GM23338 (cell line): ENCODE results near the gene INPP5A. TPM values are rescaled to one million over a fixed set of nuclear protein-coding genes. Genes with fewer than 3 reads are reported as not detected.

Experiments
- ATAC-seq: fragments of 200-7000 bp; cut with Tn5 transposase; 3 replicates; pipeline ENCODE4 v1.9.1; 2020
- DNase-seq: peaks from one replicate; pipeline ENCODE4 v3.0.0-alpha.2; 2015; ENCODE audit warnings: low spot score
- H2AFZ ChIP-seq: fragments of 200-600 bp; sonication (generic); 2 replicates; pipeline ENCODE4 v1.8.0; 2016; ENCODE audit warnings: antibody characterized with exemption, mild to moderate bottlenecking, moderate library complexity
- H3F3A ChIP-seq: fragments of 200-600 bp; sonication (generic); replicated peaks from 2 replicates; pipeline ENCODE4 v1.8.0; 2017; ENCODE audit warnings: antibody characterized with exemption, mixed run types, low read depth
- H3K27ac ChIP-seq: fragments of 200-600 bp; sonication (generic); 2 replicates; pipeline ENCODE4 v1.6.1; 2016; ENCODE audit warnings: low read depth
- H3K27me3 ChIP-seq: fragments of 200-600 bp; sonication (generic); 2 replicates; pipeline ENCODE4 v1.8.0; 2016; ENCODE audit warnings: mild to moderate bottlenecking, mixed run types, moderate library complexity; ENCODE audit not compliant: insufficient read depth
- H3K36me3 ChIP-seq: fragments of 200-600 bp; sonication (generic); 2 replicates; pipeline ENCODE4 v1.8.0; 2016; ENCODE audit warnings: mild to moderate bottlenecking; ENCODE audit not compliant: insufficient read depth
- H3K4me1 ChIP-seq: fragments of 200-600 bp; sonication (generic); 2 replicates; pipeline ENCODE4 v1.8.0; 2016; ENCODE audit warnings: mild to moderate bottlenecking, moderate library complexity; ENCODE audit not compliant: insufficient read depth
- H3K4me2 ChIP-seq: fragments of 200-600 bp; sonication (generic); 2 replicates; pipeline ENCODE4 v1.7.1; 2017; ENCODE audit warnings: mixed run types
- H3K4me3 ChIP-seq: fragments of 200-600 bp; sonication (generic); 2 replicates; pipeline ENCODE4 v1.6.1; 2016; ENCODE audit warnings: mixed run types
- H3K79me2 ChIP-seq: fragments of 200-600 bp; sonication (generic); replicated peaks from 2 replicates; pipeline ENCODE4 v1.8.0; 2017; ENCODE audit warnings: mild to moderate bottlenecking; ENCODE audit not compliant: insufficient read depth
- H3K9me2 ChIP-seq: fragments of 200-600 bp; sonication (generic); 2 replicates; pipeline ENCODE4 v1.8.0; 2017; ENCODE audit not compliant: insufficient read depth
- H4K20me1 ChIP-seq: fragments of 200-600 bp; sonication (generic); replicated peaks from 2 replicates; pipeline ENCODE4 v1.8.0; 2017; ENCODE audit warnings: mild to moderate bottlenecking; ENCODE audit not compliant: insufficient read depth
- H3K27ac Mint-ChIP-seq: 2 replicates; pipeline ENCODE4 v1.8.0; 2020; ENCODE audit warnings: inconsistent platforms, mild to moderate bottlenecking, moderate library complexity, mixed read lengths
- H3K27me3 Mint-ChIP-seq: 3 replicates; pipeline ENCODE4 v1.8.0; 2022; ENCODE audit warnings: low read depth, mild to moderate bottlenecking, moderate library complexity, mixed read lengths, inconsistent platforms; ENCODE audit not compliant: insufficient read depth, poor library complexity
- H3K36me3 Mint-ChIP-seq: 3 replicates; pipeline ENCODE4 v1.8.0; 2021; ENCODE audit warnings: low read depth, mild to moderate bottlenecking, inconsistent platforms, moderate library complexity, mixed read lengths
- H3K4me1 Mint-ChIP-seq: 3 replicates; pipeline ENCODE4 v1.8.0; 2020; ENCODE audit warnings: mild to moderate bottlenecking, inconsistent platforms, mixed read lengths
- H3K4me3 Mint-ChIP-seq: 3 replicates; pipeline ENCODE4 v1.8.0; 2021; ENCODE audit warnings: moderate library complexity, mild to moderate bottlenecking, inconsistent platforms, mixed read lengths
- H3K9me3 Mint-ChIP-seq: 3 replicates; pipeline ENCODE4 v1.8.0; 2020; ENCODE audit warnings: moderate library complexity, mild to moderate bottlenecking, inconsistent platforms, mixed read lengths
- CREB1 ChIP-seq: fragments of 250-450 bp; sonication (Bioruptor Pico); IDR thresholded peaks from 2 replicates; pipeline ENCODE4 v1.5.0; 2020; ENCODE audit warnings: low read depth, mild to moderate bottlenecking, moderate library complexity
- ETS1 ChIP-seq: IDR thresholded peaks from 2 replicates; pipeline ENCODE4 v1.6.1; 2016; ENCODE audit warnings: antibody characterized with exemption
- EZH2 ChIP-seq: fragments of 200-600 bp; sonication (generic); IDR thresholded peaks from one replicate; pipeline ENCODE4 v1.8.0; 2017; ENCODE audit warnings: antibody characterized with exemption, mild to moderate bottlenecking, low read depth; ENCODE audit not compliant: unreplicated experiment
- EZH2phosphoT487 ChIP-seq: fragments of 200-600 bp; sonication (generic); IDR thresholded peaks from one replicate; pipeline ENCODE4 v1.8.1; 2018; ENCODE audit warnings: antibody characterized with exemption; ENCODE audit not compliant: unreplicated experiment
- JUNB ChIP-seq: IDR thresholded peaks from one replicate; pipeline ENCODE4 v1.6.1; 2016; ENCODE audit warnings: antibody characterized with exemption; ENCODE audit not compliant: unreplicated experiment
- NANOG ChIP-seq: IDR thresholded peaks from 2 replicates; pipeline ENCODE4 v1.6.1; 2016; ENCODE audit warnings: antibody characterized with exemption, borderline replicate concordance
- REST ChIP-seq: IDR thresholded peaks from one replicate; pipeline ENCODE4 v1.6.1; 2018; ENCODE audit warnings: antibody characterized with exemption; ENCODE audit not compliant: unreplicated experiment
- STAT1 ChIP-seq: IDR thresholded peaks from one replicate; pipeline ENCODE4 v1.6.1; 2016; ENCODE audit warnings: antibody characterized with exemption; ENCODE audit not compliant: unreplicated experiment
- ZNF114 ChIP-seq: fragments of 250-450 bp; sonication (Bioruptor Pico); IDR thresholded peaks from 2 replicates; pipeline ENCODE4 v1.5.0; 2020; ENCODE audit warnings: mild to moderate bottlenecking, moderate library complexity
- ZNF331 ChIP-seq: fragments of 250-450 bp; sonication (Bioruptor Pico); IDR thresholded peaks from 2 replicates; pipeline ENCODE4 v1.5.0; 2020; ENCODE audit warnings: low read depth, mild to moderate bottlenecking, moderate library complexity
- polyA plus RNA-seq: library from polyadenylated mRNA; unstranded; fragments of >200 nt; fragmentation: Nextera tagmentation; extraction: Ambion mirVana; gene quantifications from 2 replicates; pipeline ENCODE4 v1.2.1, GENCODE V29; 2016
- total RNA-seq: library from RNA; depleted of rRNA; stranded (reverse); fragments of >200 nt; shearing (Covaris generic); gene quantifications from 2 replicates; pipeline ENCODE4 v1.2.3, GENCODE V29; 2014
- TF ChIP-seq, protein P1 (sequence below): fragments of 250-450 bp; sonication (Bioruptor Pico); IDR thresholded peaks from 2 replicates; pipeline ENCODE4 v1.5.0; 2020; ENCODE audit warnings: mild to moderate bottlenecking, moderate library complexity
- TF ChIP-seq, protein P2 (sequence below), 2 experiments: fragments of 200-600 bp in 1 of 2; sonication (generic) in 1 of 2; conservative IDR thresholded peaks; 2 replicates each; pipeline versions ENCODE4 v1.5.1 to v1.6.1; 2016 to 2017; ENCODE audit warnings: antibody characterized with exemption in 2 of 2, low read depth in 2 of 2, mild to moderate bottlenecking in 2 of 2, moderate library complexity in 1 of 2

The INPP5A gene
- total and polyA plus RNA-seq, 2 experiments from 2014 or later: 5.9 to 40.6 TPM

DNA sequence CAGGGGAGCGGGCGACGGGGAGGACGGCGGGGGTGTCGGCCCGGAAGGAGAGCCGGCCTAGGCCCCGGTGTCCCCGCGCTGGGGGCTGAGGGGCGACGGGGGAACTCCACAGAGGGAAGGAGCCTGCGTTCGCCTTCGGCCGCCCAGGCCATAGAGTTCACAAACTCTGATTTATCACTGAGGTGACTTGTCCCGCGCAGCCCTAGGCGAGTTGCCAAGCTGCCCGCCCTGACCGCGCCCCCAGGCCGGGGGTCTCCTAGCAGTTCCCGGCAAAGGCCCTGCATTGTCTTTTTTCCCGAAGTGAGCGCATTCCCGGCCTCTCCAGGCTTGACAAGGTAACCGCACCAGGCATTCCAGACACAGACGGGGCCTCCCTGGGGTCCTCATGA is 251.2 kb downstream of the INPP5A start:
- no peak overlapping the region for H3K27ac Mint-ChIP-seq
- peak; percentile 3 for ATAC-seq

More for the DNA sequence above, 251.2 kb downstream of the INPP5A start:
- peaks cover 4% of the 10 kb centered on the region for H3K4me1 ChIP-seq
- peak overlapping the region; percentile 58 for H3K4me3 ChIP-seq
- H3K36me3 ChIP-seq: no peaks in the 10 kb centered on the region
- TF ChIP-seq ZNF114 (CRISPR knock-in tag) (no peak), STAT1 (no peak), EZH2 (no peak), REST (no peak), NANOG (no peak), CREB1 (CRISPR knock-in tag) (no peak), EZH2phosphoT487 (no peak), ZNF331 (CRISPR knock-in tag) (no peak), ETS1 (no peak), JUNB (no peak)
- TF ChIP-seq, protein P1, sequence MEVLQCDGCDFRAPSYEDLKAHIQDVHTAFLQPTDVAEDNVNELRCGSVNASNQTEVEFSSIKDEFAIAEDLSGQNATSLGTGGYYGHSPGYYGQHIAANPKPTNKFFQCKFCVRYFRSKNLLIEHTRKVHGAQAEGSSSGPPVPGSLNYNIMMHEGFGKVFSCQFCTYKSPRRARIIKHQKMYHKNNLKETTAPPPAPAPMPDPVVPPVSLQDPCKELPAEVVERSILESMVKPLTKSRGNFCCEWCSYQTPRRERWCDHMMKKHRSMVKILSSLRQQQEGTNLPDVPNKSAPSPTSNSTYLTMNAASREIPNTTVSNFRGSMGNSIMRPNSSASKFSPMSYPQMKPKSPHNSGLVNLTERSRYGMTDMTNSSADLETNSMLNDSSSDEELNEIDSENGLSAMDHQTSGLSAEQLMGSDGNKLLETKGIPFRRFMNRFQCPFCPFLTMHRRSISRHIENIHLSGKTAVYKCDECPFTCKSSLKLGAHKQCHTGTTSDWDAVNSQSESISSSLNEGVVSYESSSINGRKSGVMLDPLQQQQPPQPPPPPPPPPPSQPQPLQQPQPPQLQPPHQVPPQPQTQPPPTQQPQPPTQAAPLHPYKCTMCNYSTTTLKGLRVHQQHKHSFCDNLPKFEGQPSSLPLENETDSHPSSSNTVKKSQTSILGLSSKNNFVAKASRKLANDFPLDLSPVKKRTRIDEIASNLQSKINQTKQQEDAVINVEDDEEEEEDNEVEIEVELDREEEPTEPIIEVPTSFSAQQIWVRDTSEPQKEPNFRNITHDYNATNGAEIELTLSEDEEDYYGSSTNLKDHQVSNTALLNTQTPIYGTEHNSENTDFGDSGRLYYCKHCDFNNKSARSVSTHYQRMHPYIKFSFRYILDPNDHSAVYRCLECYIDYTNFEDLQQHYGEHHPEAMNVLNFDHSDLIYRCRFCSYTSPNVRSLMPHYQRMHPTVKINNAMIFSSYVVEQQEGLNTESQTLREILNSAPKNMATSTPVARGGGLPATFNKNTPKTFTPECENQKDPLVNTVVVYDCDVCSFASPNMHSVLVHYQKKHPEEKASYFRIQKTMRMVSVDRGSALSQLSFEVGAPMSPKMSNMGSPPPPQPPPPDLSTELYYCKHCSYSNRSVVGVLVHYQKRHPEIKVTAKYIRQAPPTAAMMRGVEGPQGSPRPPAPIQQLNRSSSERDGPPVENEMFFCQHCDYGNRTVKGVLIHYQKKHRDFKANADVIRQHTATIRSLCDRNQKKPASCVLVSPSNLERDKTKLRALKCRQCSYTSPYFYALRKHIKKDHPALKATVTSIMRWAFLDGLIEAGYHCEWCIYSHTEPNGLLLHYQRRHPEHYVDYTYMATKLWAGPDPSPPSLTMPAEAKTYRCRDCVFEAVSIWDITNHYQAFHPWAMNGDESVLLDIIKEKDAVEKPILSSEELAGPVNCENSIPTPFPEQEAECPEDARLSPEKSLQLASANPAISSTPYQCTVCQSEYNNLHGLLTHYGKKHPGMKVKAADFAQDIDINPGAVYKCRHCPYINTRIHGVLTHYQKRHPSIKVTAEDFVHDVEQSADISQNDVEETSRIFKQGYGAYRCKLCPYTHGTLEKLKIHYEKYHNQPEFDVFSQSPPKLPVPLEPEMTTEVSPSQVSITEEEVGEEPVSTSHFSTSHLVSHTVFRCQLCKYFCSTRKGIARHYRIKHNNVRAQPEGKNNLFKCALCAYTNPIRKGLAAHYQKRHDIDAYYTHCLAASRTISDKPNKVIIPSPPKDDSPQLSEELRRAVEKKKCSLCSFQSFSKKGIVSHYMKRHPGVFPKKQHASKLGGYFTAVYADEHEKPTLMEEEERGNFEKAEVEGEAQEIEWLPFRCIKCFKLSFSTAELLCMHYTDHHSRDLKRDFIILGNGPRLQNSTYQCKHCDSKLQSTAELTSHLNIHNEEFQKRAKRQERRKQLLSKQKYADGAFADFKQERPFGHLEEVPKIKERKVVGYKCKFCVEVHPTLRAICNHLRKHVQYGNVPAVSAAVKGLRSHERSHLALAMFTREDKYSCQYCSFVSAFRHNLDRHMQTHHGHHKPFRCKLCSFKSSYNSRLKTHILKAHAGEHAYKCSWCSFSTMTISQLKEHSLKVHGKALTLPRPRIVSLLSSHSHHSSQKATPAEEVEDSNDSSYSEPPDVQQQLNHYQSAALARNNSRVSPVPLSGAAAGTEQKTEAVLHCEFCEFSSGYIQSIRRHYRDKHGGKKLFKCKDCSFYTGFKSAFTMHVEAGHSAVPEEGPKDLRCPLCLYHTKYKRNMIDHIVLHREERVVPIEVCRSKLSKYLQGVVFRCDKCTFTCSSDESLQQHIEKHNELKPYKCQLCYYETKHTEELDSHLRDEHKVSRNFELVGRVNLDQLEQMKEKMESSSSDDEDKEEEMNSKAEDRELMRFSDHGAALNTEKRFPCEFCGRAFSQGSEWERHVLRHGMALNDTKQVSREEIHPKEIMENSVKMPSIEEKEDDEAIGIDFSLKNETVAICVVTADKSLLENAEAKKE (CRISPR knock-in tag): no peak
- TF ChIP-seq, protein P2, sequence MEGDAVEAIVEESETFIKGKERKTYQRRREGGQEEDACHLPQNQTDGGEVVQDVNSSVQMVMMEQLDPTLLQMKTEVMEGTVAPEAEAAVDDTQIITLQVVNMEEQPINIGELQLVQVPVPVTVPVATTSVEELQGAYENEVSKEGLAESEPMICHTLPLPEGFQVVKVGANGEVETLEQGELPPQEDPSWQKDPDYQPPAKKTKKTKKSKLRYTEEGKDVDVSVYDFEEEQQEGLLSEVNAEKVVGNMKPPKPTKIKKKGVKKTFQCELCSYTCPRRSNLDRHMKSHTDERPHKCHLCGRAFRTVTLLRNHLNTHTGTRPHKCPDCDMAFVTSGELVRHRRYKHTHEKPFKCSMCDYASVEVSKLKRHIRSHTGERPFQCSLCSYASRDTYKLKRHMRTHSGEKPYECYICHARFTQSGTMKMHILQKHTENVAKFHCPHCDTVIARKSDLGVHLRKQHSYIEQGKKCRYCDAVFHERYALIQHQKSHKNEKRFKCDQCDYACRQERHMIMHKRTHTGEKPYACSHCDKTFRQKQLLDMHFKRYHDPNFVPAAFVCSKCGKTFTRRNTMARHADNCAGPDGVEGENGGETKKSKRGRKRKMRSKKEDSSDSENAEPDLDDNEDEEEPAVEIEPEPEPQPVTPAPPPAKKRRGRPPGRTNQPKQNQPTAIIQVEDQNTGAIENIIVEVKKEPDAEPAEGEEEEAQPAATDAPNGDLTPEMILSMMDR (conservative IDR thresholded peaks at IDR 0.05; ENCODE audit: low read depth in 2 of 2): no peak
- peaks cover 64% of the 10 kb centered on the region for H3K27me3 ChIP-seq
- Mint-ChIP-seq H3K9me3 (no peaks in the 10 kb centered on the region), H3K4me3 (peak overlapping the region; percentile 46), H3K36me3 (no peaks in the 10 kb centered on the region), H3K27me3 (peaks cover 58% of the 10 kb centered on the region), H3K4me1 (peaks cover 2% of the 10 kb centered on the region; the same call in 2 of the 3 replicates)
- peak; percentile 61 for DNase-seq
- H3K79me2 ChIP-seq: no peaks in the 10 kb centered on the region
- no peaks in the 10 kb centered on the region for H3K9me2 ChIP-seq
- H3K27ac ChIP-seq: no peak overlapping the region
- H3K4me2 ChIP-seq: peak overlapping the region; percentile 84
- no peaks in the 10 kb centered on the region for H3F3A ChIP-seq
- 0 out of 2 replicates have a peak overlapping the region, but pooled peaks have one; percentile 59 for H2AFZ ChIP-seq
- 0 out of 2 replicates have a peak, but pooled peaks cover 3% of the 10 kb centered on the region for H4K20me1 ChIP-seq
